HG02870 (cell line): ENCODE data around the gene FRMPD2.
"Not testable (repeated sequence)": the region's sequence is repeated elsewhere in the genome, so short reads cannot be mapped to it uniquely, and the experiment has no call there.

Experiments
- ATAC-seq: cut with Tn5 transposase; IDR thresholded peaks from one replicate; pipeline ENCODE4 v1.9.1; 2021; ENCODE audit warnings: mild to moderate bottlenecking, moderate library complexity; ENCODE audit not compliant: unreplicated experiment

FRMPD2 gene

DNA sequence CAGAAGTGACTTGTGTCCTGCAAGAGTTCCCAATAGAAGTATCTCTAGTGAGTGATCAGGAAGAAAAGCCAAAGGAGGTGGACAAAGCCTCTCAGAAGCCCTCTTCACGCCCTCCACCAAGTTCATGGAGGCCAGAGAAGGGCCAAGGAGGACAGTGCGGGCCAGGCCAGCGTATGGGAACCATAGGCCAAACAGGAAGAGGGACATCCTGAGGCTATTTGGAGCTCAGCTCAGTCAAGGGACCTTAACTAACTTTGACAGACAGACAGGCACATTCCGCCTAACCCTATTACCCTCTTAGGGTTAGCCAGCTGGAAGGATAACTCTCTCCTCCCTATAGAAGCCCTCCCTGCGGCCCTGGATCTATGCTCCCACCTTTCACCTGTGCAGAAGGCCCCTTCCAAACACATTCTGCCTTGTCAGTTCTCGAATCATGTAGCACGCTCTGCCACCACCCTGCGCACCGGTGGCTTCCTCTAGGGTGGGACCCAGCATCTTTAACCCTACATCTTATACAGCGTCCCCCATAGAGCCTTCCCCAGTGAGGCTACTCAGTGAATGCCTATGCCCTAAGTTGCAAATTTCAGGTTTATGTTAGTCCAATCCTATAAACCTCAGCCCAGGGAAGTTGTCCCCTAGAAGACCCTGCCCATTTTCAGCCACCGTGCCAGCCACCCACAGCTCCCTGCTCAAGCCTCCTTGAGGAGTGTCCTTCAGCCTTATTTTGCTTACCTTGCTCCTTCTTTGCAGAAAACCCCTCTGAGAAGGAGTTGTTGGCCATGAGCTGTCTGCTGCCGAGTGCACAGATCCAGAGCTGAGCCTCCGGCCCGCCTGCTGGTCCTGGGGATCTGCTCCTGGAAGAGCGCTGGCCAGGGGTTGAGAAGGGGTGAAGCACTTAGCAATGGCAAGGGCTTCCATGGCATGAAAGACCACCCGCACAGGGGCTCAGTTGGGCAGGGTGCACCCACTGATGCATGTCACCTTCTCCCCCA lies 36.9 kb downstream of the FRMPD2 start:
- no peak for ATAC-seq

GRCh38 chr10:48236199-48236621 lies 38.3 kb downstream of the FRMPD2 start:
- ATAC-seq = no peak

- no peak for ATAC-seq
These were observed 39.0 kb downstream of the FRMPD2 start for GRCh38 chr10:48235501-48235900.

- ATAC-seq = no peak
These were observed 39.7 kb downstream of the FRMPD2 start for GRCh38 chr10:48234787-48235186.

DNA sequence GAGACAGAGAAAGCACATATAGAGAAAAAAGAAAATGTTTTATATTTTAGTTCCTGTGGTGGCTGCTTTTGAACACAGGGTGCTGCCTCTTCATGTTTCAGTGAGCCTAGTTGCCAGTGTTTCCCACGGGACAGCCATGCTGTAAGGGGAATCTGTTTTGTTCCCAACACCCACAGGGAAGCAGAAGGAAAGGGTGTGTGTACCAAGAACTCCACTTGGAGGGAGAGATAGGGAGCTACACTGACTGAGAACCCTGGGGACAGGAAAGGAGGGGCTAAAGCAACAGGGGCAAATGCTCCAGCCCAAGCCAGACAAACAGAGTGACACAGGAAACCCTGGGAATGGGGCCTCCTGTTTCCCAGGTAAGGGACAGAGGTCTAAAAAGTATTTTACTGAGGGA lies 40.2 kb downstream of the FRMPD2 start:
- ATAC-seq = no peak

DNA sequence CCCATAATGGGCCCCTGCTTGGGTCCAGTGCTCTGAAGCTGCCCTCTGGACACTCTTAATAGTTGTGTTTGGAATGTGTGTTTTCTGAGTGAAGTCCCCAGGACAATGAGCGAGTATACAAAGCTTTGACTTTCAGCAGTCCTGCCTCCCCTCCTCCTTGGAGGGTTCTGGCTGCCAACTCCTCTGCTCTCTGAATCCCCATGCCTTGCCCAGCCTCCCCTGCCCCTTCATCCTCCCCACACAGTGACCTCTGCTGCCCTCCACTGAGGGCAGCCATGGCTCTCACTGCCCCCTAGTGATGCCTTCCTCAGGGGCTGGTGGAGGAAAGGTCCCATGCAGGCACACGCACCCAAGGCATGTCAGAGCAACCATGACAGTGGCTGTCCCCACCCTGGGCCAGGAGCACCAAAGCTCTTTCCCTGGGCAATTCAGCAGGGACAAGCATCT lies 40.9 kb downstream of the FRMPD2 start:
- ATAC-seq = no peak

- ATAC-seq = no peak
These were observed 41.6 kb downstream of the FRMPD2 start for GRCh38 chr10:48232717-48233447.

DNA sequence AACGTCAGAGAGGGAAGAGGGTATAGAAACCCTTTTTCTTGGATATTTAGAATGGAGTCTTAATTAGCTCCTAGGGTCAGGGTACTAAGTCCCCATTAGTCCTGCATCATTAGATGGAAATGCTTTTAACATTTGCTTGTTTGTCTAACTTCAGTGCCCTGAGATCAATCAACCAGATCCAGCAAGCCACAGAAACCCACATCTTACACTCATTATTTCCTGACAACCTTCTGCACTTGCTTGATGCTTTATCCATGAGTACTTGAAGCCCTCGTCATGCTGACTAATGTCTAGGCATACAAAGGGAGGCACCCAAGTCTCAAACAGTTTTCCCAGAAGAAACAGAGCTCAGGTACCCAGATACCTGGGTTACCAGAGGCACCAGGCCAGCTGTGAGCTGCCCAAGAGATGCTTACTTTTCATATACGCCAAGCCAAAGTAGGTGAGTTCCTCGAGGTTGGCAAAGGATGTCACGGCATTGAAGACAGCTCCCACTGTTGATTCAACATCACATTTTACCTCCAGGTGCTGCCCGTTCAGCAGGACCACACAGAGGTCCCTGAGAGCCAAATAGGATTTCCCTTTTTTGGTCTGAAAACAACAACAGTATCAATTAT lies 42.7 kb downstream of the FRMPD2 start:
- ATAC-seq = peak; percentile 61

GRCh38 chr10:48231178-48231577 lies 43.3 kb downstream of the FRMPD2 start:
- no peak for ATAC-seq

DNA sequence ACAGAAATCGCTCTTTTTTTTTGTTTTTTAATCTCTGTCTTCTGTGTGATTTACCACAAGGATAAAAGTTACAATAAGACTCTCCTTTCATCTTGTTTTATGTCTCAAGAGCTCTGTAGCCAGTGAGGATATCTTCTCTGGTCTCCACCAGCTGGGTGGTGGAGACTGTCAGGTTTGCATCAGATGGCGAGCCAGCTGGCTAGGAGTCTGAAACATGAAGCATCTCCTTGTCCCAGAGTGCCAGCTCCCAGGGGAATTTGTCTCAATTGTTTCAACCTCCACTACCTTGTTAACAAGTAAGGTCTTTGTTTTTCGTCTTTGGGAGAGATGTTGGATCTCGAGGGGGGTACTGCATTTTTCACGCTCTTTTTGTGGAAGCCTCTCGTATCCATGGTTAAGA lies 47.3 kb downstream of the FRMPD2 start:
- ATAC-seq = no peak

DNA sequence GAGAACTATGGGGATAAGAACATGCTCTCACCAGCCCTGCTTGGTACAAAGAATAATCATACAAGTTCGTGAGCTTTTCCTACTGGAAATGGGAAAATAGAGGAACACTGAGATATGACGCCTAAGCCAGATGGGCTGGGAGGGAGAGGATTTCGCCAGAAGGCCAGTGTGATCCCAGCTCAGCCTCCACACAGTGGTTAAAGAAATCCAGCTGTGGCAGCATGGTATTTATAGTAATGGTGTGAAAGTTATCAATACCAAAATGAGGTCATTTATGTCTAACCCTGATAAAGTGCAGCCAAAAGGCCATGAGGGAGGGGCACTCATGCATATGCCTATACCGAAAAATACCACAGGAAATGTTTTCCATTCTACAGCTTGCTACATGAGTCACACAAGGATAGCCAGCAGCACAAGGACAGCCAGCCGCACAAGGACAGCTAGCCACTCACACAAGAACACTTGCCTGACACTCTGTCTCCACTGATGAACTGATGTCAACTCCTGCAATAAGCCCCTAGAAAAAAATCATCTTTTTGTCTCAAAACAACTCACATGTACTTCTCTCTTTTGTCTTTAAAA lies 49.4 kb downstream of the FRMPD2 start:
- ATAC-seq = no peak

GRCh38 chr10:48224296-48224695 lies 50.2 kb downstream of the FRMPD2 start:
- ATAC-seq = no peak

DNA sequence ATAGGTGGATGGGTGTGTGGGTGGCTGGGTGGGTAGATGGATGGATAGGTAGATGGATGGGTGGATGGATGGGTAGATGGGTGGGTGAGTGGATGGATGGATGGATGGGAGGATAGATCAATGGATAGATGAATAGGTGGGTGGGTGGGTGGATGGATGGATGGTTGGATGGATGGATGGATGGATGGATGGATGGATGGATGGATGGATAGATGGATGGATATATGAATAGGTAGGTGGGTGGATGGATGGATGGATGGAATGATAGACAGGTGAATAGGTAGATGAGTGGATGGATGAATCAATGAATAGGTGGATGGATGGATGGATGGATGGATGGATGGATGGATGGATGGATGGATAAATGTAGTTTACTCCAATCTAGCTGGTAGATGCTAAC lies 52.7 kb downstream of the FRMPD2 start:
- ATAC-seq = no peak

GRCh38 chr10:48221031-48221430 lies 53.5 kb downstream of the FRMPD2 start:
- ATAC-seq = not testable (repeated sequence)

- ATAC-seq = no peak
These were observed 55.3 kb downstream of the FRMPD2 start for GRCh38 chr10:48219194-48219593.

DNA sequence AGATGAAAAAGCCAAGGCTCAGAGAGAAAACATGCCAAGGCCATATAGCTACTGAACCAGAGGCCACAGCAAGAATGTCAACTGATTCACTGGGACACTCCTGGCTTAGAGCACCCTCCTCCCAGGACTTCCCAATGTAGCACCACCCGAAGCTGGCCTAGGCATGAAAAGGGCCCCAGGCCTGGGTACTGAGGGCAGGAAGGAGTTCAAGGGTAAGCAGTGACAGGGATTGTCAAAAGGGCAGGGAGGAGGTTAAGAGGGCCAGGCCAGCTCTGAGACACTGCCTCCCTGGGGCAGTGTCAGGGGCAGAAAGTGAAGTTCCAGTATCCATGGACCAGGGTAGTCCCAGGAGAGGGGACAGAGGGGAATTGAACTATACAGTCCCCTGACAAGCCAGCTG lies 57.8 kb downstream of the FRMPD2 start:
- no peak for ATAC-seq

DNA sequence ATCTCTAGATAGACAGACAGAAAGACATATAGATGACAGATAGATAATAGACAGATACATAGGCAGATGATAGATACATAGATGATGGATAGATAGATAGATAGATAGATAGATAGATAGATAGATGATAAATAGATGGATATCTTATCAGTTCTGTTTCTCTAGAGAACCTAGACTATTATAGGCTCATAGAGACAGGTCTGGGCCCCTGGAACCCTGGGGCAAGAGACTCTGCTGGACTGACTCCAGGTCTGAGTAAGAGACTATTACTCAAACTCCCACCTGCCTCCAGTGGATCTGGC lies 58.3 kb downstream of the FRMPD2 start:
- no peak for ATAC-seq

GRCh38 chr10:48215486-48216203 lies 58.9 kb downstream of the FRMPD2 start:
- ATAC-seq = no peak

GRCh38 chr10:48214716-48215485 lies 59.6 kb downstream of the FRMPD2 start:
- ATAC-seq = no peak

- no peak for ATAC-seq
These were observed 61.4 kb downstream of the FRMPD2 start for GRCh38 chr10:48213047-48213446.
